Endometrium (tissue), 2 donors: ENCODE measurements around the gene CACNB2.

Source experiments
- FAIRE-seq: peaks from 2 replicates; lab custom pipeline; 2012; peaks lifted over from hg19 to GRCh38; lab: Jason Lieb, UNC
- donor health status: control.
- donor health status: control.

CACNB2 gene

DNA sequence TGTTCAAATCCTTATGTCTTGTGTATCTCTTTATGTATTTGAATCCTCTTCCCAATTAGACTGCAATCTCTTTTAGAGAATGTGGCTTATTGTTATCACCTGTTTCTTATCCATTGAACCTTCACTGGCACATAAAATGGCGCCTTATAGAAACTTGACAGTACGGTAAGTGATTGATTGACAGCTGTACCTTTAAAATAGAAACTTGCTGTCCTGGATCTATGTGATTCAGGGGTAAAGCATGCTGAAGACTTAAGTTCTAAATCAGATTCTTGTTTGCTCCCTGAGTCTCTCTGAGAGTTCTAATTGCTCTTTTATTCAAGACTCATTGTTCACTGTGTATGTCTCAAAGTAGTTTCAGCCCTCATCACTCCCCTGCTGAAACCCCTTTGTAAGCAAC, 91.3 kb downstream of the CACNB2 start:
- no peak for FAIRE-seq

DNA sequence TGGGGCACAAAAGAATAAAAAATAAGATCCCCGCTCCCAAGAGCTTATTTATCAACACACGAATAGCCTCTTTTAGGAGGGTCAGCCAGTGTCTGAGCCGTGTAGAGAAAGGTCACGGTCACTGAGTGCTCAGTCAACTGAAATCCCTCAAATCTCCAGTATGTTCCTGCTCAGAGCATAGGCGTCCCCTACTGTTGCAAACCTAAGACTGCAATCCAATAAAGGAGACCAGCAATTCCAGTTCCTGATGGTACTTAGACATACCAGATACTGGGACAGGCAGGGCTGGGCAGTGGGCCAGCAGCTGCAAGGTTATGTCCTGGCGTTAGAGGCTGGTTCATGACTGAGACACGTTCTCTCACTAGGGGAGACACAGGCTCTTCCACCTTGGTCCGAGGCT, 93.6 kb downstream of the CACNB2 start:
- no peak for FAIRE-seq

DNA sequence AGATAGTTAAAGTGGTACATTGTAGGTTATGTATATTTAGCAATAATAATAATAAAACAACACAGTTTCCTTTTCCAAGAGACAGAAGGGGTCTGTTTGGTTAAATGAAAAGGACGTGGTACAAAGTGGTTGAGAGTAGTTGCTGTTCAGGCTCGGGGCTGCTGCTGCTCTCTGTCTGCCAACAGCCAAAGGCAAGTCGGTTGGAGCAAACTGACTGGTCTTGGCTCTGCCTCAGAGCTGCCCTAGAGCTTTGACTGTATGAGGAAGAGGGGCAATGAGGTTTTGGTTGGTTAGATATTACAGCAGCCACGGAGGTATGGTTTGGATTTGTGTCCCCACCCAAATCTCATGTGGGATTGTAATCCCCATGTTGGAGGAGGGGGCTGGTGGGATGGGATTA, 95.3 kb downstream of the CACNB2 start:
- FAIRE-seq: no peak

DNA sequence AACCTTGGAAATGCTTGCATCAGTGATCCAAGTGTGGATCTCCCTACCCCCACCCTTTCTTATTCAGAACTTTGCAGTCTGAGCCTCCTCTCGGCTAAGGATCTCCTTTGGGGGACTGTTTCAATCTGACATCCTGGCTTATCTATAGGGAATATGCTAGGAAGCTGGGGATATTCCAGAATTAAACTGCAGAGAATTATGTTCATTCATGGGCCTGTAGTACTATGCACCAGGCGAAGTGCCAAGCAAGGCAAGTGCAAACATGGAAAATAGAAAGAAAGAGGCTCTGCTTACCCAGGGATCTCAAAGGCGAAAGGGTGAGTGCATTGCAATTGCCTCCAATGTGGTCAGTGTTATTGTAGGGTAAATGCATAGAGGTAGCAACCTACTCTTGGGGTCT, 96.5 kb downstream of the CACNB2 start:
- FAIRE-seq: no peak

DNA sequence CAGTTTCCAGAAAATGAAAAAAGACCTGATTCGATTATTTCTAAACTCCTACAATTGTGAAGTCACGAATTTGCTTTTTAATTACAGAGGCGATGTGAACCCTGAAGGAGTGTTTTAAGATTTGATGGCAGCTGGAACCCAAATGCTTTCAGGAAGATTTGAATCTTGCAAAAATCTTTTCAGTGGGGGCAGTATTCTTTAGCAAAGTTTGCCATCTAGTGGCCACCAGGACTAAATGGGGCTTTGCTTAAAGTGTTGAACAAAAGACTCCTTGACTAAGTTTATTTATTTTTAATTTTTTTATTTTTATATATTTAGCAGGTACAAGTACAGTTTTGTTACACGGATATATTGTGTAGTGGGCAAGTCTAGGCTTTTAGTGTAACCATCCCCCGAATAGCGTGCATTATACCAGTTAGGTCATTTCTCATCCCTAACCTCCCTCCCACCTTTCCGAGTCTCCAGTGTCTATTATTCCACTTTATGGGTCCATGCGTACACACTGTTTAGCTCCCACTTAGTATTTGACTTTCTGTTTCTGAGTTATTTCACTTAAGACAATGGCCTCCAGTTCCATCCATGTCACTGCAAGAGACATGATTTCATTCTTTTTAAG, 98.8 kb downstream of the CACNB2 start:
- peak; percentile 87 for FAIRE-seq

DNA sequence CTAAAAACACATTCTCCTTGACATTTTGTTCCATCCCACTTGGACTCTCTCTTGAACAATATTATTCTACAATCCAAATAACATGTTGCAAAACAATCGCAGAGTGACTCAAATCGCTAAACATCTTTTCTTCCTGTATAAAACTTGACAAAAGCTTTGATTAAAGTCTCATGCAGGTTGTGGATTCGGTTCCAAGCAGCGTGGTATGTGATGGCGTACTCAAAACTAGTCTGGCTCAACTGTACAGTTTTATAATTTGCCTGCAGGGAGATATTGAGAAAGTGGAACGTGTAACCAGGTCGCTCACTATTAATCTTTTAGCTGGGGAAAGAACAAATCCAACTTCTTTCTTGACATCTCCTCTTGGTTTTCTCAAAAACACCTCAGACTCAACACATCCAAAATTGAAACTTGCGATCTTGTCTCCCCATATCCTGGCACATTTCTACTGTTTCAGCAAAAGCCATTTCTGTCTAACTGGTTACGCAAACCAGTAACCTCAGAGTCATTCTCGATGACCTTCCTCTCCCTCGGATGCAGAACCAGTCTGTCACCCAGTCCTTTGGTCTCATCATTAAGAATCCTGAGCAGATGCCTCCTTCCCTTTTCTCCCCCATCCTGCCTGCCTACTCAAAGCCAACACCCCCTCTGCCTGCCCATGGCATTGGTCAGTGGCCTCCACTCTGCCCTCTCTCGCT, 100.1 kb downstream of the CACNB2 start:
- no peak for FAIRE-seq

DNA sequence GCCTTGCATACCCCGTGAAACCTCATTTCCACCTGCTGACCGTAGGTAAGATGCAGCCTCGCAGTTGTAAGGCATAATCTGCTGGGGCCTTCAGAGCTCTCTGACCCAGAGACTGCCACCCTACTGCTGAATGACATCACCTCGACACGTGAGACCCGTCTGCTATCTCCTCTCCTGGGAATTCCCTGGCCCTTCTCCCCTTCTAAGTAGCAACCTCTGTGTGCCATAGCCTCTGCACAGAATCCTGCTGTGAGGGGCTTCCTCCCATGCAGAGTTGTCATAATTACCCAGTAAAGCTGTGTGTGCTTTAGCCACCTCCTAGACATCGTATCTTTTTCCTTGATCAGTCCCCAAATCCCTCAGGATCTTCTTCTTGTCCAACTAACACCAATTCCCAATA, 106.7 kb downstream of the CACNB2 start:
- no peak for FAIRE-seq

DNA sequence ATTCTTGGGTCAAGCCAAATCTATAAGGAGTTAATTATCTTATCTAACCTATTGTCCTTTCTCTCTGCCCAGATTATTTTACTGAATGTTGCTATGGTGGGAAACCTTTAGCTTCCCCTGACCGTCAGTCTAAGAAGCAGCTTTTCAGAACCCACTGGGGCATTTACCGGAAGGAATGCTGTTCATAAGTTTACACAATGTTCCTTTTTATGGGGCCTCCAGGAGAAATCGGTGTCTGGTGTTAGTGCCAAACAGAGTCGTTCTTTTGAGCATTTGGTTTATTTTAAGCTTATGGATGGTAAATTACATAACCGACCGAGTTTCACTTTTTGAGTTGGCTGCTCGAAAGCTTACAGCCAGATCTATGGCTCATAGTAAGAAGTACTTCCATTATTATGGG, 111.9 kb downstream of the CACNB2 start:
- FAIRE-seq: no peak

DNA sequence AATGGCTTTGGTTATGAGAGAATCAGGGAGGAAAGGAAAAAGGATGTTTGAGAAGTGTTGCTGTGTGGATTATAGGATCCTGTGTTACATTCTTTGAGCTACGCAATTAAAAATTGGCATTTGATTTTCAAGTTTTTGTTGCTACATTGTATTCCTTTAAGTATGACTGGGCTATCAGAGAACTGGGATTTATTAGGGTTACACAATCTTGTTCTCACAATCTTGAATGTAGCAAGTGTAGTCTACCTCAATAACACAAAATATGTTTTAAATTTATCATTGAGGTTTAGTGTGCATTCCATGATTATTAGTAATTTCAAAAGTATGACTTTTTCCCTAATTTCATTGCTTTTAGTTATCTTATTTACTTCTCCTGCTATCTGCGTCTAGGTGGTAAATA, 113.9 kb downstream of the CACNB2 start:
- no peak for FAIRE-seq

DNA sequence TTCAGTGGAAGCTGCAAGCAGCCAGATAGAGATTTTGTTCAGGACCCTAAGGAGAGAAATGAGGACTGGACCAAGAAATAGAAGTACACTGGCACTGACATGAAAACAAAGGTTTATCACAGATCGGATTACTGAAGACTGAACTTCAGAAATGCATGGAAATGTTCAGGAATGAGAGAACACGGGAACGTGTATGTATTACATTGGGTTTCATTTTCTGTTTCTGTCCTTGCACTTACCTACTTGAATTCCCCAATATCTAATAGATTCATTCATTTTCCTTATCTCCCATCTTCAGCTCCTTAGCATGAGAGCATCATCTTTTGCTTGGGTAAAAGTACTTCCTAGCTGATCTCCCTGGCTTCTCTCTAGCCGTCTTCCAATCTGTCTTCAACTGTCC, 114.5 kb downstream of the CACNB2 start:
- no peak for FAIRE-seq

DNA sequence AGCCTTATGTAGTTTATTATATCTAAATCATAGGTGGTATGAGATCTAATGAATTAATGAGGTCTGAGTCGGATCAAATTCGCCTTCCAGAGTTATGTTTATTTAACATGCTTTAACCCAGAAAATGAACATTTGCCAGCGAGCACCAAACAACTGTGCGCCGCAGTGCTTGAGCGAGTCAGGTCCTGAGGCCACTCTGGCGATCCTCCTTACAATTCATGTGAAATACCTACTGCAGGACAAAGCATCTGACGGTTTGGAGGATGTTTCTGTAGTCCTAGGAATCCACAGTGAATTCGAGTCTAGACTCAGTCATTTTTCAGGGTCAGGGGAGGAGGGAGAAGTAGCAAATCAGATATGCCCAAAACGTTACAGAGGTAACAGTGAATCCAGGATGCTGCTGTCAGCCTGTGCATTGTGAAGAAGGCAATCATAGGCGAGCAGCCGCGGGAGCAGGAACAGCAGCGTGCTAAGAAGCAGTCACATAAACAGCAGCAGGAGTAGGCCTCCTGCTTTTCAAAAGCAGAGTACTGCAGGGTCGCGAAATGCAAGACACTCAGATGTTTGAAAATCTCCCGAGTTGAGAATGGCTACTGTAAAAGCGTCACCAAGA, 120.2 kb downstream of the CACNB2 start:
- no peak for FAIRE-seq

DNA sequence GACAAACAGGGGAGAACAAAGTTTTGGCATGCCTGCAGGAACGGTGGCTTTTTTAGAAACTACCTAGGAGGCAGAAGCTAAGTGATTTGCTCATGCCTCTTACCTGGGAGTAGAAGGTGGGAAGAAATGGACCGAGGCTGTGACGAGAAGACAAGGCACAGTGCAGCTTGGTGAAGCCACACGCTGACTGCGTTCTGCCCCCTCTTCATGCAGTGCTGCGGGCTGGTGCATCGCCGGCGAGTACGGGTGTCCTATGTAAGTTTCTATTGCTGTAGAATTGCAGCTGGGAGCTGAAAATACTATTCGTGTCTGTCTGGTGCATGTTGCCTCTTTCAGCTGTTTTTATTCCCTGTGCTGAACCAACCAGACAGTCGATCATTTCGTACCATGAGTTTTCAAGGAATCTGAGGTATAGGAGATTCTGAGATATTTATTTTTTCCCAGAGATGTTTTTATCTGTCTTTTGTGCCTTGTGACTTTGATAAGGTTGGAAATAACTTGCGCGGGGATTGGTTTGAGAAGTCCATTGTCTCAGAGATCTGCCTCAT, 120.9 kb downstream of the CACNB2 start:
- FAIRE-seq: no peak

DNA sequence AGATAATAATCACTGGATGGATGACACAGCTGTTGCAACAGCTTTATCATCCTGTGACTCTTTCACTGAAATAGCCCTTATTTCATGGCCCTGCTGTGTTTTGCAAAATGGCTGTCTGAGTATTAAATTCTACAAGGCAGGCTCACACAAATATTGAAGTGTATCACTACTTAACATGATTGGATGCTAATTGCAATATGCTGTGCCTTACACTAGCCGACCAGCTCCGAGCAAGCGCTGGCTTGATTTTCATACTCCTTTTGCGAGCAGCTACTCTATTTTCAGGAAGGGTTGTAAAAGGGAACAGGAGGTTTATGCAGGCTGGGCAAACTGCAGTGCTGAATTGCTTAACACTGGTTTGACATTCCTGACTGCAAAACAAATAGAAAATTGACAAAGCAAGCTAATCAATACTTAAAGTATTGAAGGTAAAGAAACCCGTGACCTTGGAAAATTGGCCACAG, 121.6 kb downstream of the CACNB2 start:
- FAIRE-seq: no peak

DNA sequence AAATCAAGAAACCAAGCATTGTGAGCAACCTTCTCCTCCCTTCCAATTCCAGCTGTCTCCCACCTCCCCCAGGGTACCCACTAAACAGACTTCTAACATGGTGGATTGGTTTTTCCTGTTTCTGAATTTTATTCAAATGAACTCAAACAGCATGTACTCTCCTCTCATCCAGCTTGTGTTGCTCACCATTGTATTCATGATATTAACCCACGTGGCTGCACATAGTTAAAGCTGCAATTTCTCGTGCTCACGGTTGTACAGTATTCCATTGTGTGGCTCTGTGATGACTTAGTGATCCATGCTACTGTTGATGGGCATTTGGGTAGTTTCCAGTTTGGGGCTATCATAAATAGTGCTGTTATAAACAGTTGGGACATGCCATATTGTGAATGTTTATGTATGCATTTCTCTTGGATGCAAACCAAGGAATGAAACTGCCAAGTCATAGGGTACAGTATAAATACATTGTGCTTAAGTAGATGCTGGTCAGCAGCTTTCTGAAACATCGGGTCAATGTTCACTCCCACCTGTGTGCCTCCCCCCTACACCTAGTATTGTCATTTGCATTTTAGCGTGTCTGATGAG, 124.3 kb downstream of the CACNB2 start:
- no peak for FAIRE-seq

DNA sequence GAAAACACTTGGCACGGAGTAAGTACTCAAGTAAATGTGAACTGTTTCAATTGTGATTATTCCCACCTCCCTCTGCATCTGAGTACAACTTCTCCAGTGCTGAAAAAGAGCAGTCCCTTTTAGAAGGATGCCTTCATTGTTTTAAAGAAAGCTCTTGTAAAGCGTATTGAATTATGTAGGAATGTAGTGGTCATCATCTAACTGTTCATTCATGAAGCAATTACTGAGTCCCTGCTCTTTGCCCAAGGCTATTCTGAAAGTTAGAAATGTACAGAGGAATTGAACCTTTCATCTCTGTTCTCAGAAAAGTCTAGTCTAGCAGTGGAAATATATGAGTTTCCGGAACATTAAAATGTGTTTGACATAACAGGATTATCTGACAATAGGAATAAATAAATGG, 127.8 kb downstream of the CACNB2 start:
- FAIRE-seq: no peak

DNA sequence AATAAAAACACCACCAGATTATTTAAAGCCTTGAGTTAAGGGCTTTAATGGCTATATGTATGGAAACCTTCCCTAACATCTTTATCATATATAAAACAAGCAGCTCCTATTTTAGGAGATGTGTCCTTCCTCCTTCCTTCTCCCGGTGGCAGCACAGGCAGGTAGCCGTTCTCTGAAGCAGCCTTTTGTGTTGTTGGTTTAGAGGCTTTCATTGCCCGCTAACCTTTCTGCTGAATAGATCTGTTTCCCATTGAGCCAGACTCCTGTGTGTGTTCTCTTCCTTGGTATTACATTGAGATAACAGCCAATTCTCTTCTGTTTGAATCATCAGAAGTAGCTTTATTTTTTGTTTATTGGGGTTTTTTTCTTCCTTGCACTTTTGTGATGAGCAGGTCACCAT, 131.3 kb downstream of the CACNB2 start:
- FAIRE-seq: no peak

DNA sequence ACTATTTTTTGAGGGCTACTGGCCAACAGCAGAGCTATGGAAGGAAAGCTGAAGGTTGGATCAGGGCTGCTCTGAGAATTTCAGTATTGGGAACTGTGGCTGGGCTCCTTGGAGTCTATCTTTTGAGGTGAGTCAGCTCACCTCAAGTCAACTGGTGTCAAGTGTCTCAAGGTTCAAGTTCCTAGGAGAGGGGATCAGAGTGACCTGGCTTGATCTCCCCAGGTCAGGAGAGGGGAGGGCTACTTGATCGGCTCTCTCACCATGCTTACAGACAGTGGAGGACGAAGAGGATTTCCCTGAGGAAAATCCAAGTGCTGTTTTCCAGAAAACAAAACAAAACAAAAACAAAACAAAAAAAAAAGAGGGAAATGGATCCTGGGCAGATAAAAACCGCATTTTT, 132.8 kb downstream of the CACNB2 start:
- no peak for FAIRE-seq

DNA sequence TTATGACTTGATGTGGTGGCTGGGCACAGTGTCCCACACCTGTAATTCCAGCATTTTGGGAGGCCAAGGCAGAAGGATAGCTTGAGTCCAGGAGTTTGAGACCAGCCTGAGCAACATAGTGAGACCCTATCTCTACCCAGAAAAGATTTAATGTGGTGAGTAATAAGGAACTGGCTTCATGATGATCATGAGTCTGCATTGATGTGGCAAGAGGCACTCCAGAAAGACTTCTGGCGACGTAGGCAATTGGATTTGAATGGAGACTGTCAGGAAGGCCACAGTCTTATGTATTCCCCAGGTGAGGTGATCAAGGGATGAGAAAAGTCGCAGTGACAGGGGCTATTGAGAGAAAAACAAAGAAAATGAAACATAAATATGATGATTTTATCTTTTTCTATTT, 138.0 kb downstream of the CACNB2 start:
- FAIRE-seq: no peak

DNA sequence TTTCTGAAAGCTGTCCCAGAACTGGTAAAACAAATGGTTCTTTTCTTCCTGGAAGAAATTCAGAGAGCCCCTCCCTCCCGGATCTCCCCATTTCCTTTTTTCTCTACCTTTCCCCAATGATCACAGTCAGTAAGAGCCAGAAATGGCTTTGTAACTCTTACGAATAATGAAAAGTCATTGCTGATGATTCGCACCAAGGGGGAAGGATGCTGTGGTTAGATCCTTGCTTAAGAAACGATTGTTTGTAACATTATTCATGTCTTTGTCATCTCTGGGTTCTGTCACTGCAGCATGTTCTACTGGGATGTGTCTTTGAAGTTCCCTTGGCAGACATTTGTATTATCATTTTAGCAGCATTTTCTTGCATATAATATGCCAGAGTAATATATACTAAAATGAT, 138.9 kb downstream of the CACNB2 start:
- FAIRE-seq: no peak

DNA sequence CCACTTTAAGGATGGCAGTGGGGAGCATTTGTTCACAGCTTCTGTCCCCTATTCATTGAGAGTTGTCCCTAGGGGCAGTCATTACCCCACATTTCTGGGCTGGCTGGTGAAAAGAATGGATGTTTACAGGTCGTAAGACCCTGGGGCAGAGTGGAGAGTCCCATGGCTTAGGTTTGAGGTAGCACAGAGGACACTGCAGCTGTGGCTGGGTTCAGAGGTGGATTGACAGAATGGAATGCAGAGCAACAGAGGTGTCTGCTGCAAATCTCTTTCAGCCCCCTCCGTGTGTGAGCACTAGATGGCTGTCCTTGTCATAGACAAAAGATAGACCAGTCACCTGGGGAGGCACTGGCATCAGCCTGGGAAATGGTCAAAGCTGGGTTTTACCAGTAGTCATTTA, 141.9 kb downstream of the CACNB2 start:
- no peak for FAIRE-seq

DNA sequence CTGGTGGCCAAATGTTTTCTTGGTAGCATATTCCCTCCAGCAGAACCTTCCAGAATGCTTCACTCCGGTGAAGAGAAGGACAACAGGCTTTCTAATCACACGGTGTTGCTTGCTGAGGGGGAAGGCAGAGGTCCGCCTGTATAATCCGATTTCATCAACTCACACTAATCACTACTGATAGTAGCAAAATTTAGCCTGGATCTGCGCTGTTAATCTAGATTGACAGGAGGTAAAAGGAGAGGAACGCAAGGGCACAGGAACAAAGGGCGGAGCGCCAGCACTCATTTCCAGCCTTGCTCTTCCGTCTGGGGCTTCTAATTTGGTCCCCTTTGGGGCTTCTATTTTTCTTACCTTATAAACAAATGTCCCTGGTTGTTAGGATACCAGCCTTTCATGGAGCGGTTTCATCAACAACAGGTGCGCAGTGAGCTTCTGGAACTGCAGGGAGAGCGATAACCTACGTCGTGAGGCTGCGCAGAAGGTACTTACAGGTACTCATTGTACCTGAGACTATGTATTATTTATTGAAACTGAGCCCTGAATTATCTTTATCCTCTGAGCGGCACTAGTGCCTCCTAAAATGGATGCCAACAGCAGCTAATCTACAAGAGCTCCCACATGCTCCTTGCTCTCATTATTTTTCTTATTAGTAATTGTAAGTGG, 150.6 kb downstream of the CACNB2 start:
- FAIRE-seq: no peak
